DOHH2 (cell line): Measurements from ENCODE around the gene MTARC2.

Source experiments
- EZH2phosphoT487 ChIP-seq: fragments of 200-600 bp; sonication (generic); IDR thresholded peaks from 2 replicates; pipeline ENCODE4 v1.6.1; 2017; ENCODE audit warnings: borderline replicate concordance, mild to moderate bottlenecking, antibody characterized with exemption, low read length, moderate library complexity, mixed read lengths
- TF ChIP-seq, protein P1 (sequence below): fragments of 200-600 bp; sonication (generic); IDR thresholded peaks from one replicate; pipeline ENCODE4 v1.5.1; 2014; ENCODE audit warnings: antibody characterized with exemption, mild to moderate bottlenecking, low read depth, low read length; ENCODE audit not compliant: poor library complexity, severe bottlenecking

DNA sequence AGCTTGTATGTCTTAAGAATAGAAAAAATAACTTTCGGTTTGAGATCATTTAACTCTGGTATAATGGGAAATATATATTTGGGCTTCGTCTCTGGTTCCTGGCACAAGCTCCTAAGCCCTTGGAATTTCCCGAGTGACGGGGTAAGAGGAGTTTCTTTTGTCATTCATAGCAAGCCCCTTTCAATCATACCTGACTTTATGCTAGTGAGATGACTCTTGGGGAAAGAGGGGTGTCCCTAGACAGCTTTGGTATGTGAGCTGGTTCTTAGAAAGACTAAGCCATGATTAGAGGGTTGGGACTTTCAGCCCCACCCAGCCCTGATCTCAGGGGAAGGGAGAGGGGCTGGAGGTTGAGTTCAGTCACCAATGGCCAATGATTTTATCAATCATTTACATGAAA is 24.7 kb downstream of the MTARC2 start:
- no peak for TF ChIP-seq EZH2phosphoT487
- TF ChIP-seq, protein P1, sequence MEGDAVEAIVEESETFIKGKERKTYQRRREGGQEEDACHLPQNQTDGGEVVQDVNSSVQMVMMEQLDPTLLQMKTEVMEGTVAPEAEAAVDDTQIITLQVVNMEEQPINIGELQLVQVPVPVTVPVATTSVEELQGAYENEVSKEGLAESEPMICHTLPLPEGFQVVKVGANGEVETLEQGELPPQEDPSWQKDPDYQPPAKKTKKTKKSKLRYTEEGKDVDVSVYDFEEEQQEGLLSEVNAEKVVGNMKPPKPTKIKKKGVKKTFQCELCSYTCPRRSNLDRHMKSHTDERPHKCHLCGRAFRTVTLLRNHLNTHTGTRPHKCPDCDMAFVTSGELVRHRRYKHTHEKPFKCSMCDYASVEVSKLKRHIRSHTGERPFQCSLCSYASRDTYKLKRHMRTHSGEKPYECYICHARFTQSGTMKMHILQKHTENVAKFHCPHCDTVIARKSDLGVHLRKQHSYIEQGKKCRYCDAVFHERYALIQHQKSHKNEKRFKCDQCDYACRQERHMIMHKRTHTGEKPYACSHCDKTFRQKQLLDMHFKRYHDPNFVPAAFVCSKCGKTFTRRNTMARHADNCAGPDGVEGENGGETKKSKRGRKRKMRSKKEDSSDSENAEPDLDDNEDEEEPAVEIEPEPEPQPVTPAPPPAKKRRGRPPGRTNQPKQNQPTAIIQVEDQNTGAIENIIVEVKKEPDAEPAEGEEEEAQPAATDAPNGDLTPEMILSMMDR, result no peak
